ENCODE results near the gene CDH12.

DNA sequence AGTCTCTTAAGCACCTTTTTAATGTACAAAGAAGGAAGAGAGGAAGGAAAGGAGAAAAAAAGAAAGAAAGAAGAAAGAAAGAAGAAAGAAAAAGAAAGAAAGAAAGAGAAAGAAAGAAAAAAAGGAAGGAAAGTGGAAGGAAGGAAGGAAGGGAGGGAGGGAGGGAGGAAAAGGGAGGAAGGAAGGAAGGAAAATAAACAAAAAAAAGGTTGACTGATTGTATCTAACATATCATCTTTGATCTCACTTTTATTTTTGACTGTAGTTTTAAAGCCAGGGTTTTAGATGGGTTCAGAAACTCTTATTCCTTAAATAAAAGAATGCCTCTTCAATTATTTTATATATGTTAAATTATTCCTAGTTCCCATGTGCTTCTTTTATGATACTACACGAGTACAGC, 794.5 kb downstream of the CDH12 start:
- TF ChIP-seq, protein P1, sequence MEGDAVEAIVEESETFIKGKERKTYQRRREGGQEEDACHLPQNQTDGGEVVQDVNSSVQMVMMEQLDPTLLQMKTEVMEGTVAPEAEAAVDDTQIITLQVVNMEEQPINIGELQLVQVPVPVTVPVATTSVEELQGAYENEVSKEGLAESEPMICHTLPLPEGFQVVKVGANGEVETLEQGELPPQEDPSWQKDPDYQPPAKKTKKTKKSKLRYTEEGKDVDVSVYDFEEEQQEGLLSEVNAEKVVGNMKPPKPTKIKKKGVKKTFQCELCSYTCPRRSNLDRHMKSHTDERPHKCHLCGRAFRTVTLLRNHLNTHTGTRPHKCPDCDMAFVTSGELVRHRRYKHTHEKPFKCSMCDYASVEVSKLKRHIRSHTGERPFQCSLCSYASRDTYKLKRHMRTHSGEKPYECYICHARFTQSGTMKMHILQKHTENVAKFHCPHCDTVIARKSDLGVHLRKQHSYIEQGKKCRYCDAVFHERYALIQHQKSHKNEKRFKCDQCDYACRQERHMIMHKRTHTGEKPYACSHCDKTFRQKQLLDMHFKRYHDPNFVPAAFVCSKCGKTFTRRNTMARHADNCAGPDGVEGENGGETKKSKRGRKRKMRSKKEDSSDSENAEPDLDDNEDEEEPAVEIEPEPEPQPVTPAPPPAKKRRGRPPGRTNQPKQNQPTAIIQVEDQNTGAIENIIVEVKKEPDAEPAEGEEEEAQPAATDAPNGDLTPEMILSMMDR (IDR thresholded peaks at IDR 0.05 in 4 of 5, conservative IDR thresholded peaks at IDR 0.05 in 1 of 5) = no peak
- TF ChIP-seq POLR2A (IDR thresholded peaks at IDR 0.05) = no peak

Measured in gastrocnemius medialis (tissue), 4 donors.